RWPE2 (cell line): ENCODE data around the gene SGSM2.
A peak's percentile ranks its signal among the peaks of the same experiment; 100 is the strongest.

Experiments used
- ATAC-seq: fragments of 200-7000 bp; cut with Tn5 transposase; 3 replicates; pipeline ENCODE4 v1.9.1; 2021; ENCODE audit warnings: low read depth
- DNase-seq: peaks from one replicate; pipeline ENCODE4 v3.0.0-alpha.2; 2020; ENCODE audit warnings: low spot score
- H3K27ac ChIP-seq: fragments of 450-650 bp; 2 replicates; pipeline ENCODE4 v1.5.1; 2017; ENCODE audit warnings: mild to moderate bottlenecking; ENCODE audit not compliant: poor library complexity, severe bottlenecking
- H3K27me3 ChIP-seq: fragments of 250-450 bp; sonication (Bioruptor Pico); 2 replicates; pipeline ENCODE4 v1.5.1; 2021; ENCODE audit warnings: mild to moderate bottlenecking, moderate library complexity; ENCODE audit not compliant: insufficient read depth, poor library complexity, severe bottlenecking
- H3K36me3 ChIP-seq: fragments of 250-450 bp; sonication (Bioruptor Pico); 2 replicates; pipeline ENCODE4 v1.5.1; 2020; ENCODE audit warnings: low read depth, mild to moderate bottlenecking, moderate library complexity
- H3K4me1 ChIP-seq: fragments of 250-450 bp; sonication (Bioruptor Pico); 2 replicates; pipeline ENCODE4 v1.5.1; 2021; ENCODE audit warnings: mild to moderate bottlenecking, moderate library complexity; ENCODE audit not compliant: insufficient read depth, poor library complexity, severe bottlenecking
- H3K4me3 ChIP-seq: fragments of 250-450 bp; sonication (Bioruptor Pico); 2 replicates; pipeline ENCODE4 v1.5.1; 2021; ENCODE audit warnings: mild to moderate bottlenecking, moderate library complexity; ENCODE audit not compliant: severe bottlenecking
- H3K9me3 ChIP-seq: fragments of 250-450 bp; sonication (Bioruptor Pico); 2 replicates; pipeline ENCODE4 v1.5.1; 2021; ENCODE audit warnings: mild to moderate bottlenecking, moderate library complexity; ENCODE audit not compliant: severe bottlenecking
- TF ChIP-seq, protein P1 (sequence below): fragments of 450-650 bp; IDR thresholded peaks from one replicate; pipeline ENCODE4 v1.5.1; 2017; ENCODE audit warnings: mild to moderate bottlenecking, moderate library complexity; ENCODE audit not compliant: poor library complexity, severe bottlenecking

Gene SGSM2

DNA sequence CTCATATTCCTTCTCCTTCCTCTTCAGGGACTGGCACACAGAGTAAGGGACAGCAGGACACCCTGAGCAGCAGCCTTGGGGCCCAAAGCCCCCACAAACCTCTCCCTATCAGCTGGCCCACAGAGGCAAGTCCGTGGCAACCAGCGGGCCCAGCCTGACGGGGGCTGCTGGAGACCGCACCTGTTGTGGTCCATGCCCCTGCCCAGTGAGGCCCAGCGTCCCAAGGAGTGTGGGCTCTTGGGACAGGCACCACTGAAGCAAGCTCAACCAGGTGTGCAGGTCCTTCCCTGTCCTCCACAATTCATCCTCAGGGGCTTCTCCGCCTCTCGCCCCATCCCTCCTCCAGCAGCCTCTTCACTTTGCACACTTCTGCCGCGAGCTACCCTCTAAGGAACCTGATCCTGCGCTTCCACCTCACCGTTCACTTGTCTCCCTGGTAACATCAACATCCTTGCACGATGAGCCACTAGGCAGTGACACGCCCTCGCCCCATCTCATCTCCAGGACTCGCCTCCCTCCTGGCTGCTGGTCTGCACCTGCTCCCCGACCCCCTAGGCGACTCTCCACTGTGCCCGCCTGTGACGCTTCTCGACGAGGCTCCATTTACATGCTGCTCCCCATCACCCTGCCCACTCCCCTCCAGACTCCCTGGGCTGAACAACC lies 50.9 kb downstream of the SGSM2 start:
- Histone ChIP-seq H3K9me3 (no peaks in the 10 kb centered on the region), H3K27me3 (no peaks in the 10 kb centered on the region), H3K36me3 (no peaks in the 10 kb centered on the region), H3K4me1 (peaks cover 9% of the 10 kb centered on the region), H3K4me3 (no peak overlapping the region), H3K27ac (no peak overlapping the region)
- DNase-seq: no peak
- ATAC-seq: no peak
- TF ChIP-seq, protein P1, sequence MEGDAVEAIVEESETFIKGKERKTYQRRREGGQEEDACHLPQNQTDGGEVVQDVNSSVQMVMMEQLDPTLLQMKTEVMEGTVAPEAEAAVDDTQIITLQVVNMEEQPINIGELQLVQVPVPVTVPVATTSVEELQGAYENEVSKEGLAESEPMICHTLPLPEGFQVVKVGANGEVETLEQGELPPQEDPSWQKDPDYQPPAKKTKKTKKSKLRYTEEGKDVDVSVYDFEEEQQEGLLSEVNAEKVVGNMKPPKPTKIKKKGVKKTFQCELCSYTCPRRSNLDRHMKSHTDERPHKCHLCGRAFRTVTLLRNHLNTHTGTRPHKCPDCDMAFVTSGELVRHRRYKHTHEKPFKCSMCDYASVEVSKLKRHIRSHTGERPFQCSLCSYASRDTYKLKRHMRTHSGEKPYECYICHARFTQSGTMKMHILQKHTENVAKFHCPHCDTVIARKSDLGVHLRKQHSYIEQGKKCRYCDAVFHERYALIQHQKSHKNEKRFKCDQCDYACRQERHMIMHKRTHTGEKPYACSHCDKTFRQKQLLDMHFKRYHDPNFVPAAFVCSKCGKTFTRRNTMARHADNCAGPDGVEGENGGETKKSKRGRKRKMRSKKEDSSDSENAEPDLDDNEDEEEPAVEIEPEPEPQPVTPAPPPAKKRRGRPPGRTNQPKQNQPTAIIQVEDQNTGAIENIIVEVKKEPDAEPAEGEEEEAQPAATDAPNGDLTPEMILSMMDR: no peak

DNA sequence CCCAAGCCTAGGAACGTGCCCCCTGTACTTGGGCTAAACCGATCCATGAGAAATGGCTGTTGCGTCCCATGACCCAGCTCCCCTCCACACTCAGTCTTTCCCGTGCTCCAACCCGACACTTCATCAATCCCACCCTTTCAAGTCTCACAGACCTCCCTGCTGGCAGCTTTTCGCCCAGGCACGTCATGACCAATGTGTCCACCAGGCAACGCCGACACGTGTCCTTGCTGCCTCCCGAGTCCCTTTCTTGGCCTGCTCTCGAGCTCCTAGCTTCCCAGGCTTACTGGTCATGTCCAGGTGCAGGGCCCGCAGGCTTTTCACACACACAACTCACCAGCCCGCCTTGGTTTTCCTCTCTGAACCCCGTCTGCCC lies 51.4 kb downstream of the SGSM2 start:
- TF ChIP-seq, protein P1: no peak
- DNase-seq (no peak), ATAC-seq (no peak)
- peaks cover 9% of the 10 kb centered on the region for H3K4me1 ChIP-seq
- no peak overlapping the region for H3K4me3 ChIP-seq
- no peaks in the 10 kb centered on the region for H3K36me3 ChIP-seq
- H3K27me3 ChIP-seq: no peaks in the 10 kb centered on the region
- H3K9me3 ChIP-seq: no peaks in the 10 kb centered on the region
- H3K27ac ChIP-seq: no peak overlapping the region

DNA sequence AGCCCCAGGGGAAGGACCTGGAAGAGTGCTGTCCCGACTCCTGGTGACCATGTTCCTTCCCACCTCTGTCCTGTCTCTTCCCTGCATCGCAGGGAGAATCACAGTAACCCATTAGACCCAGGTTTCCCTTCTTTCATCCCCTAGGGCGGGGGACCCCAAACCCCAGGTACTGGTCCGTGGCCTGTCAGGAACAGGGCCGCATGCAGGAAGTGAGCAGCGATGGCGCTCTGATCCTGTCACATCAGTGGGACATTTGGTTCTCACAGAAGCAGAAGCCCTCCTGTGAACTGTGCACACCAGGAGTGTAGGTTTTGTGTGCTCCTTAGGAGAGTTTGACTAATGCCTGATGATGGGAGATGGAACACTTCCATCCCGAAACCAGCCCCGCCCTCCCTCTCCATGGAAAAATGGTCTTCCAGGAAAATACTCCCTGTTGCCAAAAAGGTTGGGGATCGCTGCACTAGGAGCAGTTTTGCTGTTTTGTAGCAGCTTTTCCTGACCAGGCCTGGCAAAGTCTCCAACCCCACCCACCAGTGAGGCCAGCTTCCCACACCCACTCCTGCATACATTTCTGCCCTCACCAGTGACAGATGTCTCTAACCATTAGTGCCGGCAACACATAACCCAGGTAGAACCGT lies 53.0 kb downstream of the SGSM2 start:
- no peak for ATAC-seq
- H3K4me3 ChIP-seq: no peak overlapping the region
- DNase-seq: no peak
- no peaks in the 10 kb centered on the region for H3K27me3 ChIP-seq
- H3K36me3 ChIP-seq: no peaks in the 10 kb centered on the region
- TF ChIP-seq, protein P1: no peak
- H3K4me1 ChIP-seq: peaks cover 12% of the 10 kb centered on the region
- no peaks in the 10 kb centered on the region for H3K9me3 ChIP-seq
- no peak overlapping the region for H3K27ac ChIP-seq

DNA sequence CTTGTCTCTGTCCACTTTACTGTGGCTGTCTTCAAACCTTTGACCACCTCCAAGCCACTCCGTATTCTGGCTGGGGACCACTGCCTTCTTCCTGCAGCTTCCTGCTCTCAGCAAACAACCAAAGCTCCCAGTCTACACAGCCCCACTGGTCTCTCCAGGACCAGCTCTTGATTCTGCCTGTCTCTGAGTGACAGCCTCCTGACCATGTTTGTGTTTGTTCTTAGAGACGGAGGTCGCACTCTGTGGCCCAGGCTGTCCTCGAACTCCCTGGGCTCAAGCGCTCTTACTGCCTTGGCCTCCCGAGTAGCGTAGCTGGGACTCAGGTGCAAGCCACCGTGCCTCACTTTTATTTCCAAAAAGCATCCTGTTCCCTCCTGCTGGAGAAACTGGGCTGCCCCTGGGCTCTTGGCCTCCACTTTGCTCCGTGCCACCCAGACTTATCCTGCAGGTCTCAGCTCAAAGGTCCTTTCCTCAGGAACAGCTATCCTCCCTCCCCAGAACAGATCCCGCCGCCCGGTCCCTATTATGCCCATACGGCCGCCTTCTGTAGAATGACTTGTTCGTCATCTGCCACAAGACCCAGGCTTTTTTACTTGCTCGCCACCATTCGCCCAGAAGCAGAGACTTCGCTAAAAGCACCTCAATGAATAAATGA lies 54.4 kb downstream of the SGSM2 start:
- H3K4me1 ChIP-seq: peaks cover 16% of the 10 kb centered on the region
- TF ChIP-seq, protein P1: no peak
- peak overlapping the region; percentile 59 for H3K4me3 ChIP-seq
- ATAC-seq (no peak), DNase-seq (no peak)
- no peaks in the 10 kb centered on the region for H3K27me3 ChIP-seq
- H3K27ac ChIP-seq: peak overlapping the region; percentile 94
- no peaks in the 10 kb centered on the region for H3K36me3 ChIP-seq
- H3K9me3 ChIP-seq: no peaks in the 10 kb centered on the region
